Hepatocyte (in vitro differentiated cells): ENCODE measurements around the gene SPDYE6. TPM values are rescaled to one million over a fixed set of nuclear protein-coding genes. Genes with fewer than 3 reads are reported as not detected.

Experiments used
- DNase-seq: peaks from one replicate; pipeline ENCODE4 v3.0.0-alpha.2; 2016; ENCODE audit warnings: low spot score
- H2AFZ ChIP-seq: fragments of 200-600 bp; sonication (generic); 2 replicates; pipeline ENCODE4 v1.6.0; 2016; ENCODE audit warnings: antibody characterized with exemption, mild to moderate bottlenecking
- H3K27ac ChIP-seq: fragments of 200-600 bp; sonication (generic); 2 replicates; pipeline ENCODE4 v1.5.1; 2016; ENCODE audit warnings: mild to moderate bottlenecking
- H3K27me3 ChIP-seq: fragments of 200-600 bp; sonication (generic); 2 replicates; pipeline ENCODE4 v1.6.1; 2016
- H3K36me3 ChIP-seq: fragments of 200-600 bp; sonication (generic); replicated peaks from 2 replicates; pipeline ENCODE4 v1.5.1; 2016; ENCODE audit warnings: low read depth; ENCODE audit not compliant: insufficient read depth
- H3K4me1 ChIP-seq: fragments of 200-600 bp; sonication (generic); 2 replicates; pipeline ENCODE4 v1.5.1; 2016; ENCODE audit warnings: mild to moderate bottlenecking, moderate library complexity; ENCODE audit not compliant: insufficient read depth
- H3K4me2 ChIP-seq: fragments of 200-600 bp; sonication (generic); 2 replicates; pipeline ENCODE4 v1.6.0; 2016
- H3K4me3 ChIP-seq: fragments of 200-600 bp; sonication (generic); 2 replicates; pipeline ENCODE4 v1.5.1; 2016; ENCODE audit warnings: mild to moderate bottlenecking
- H3K79me2 ChIP-seq: fragments of 200-600 bp; sonication (generic); 2 replicates; pipeline ENCODE4 v1.6.0; 2017; ENCODE audit warnings: mild to moderate bottlenecking
- H3K9me2 ChIP-seq: fragments of 200-600 bp; sonication (generic); replicated peaks from 2 replicates; pipeline ENCODE4 v1.6.0; 2017; ENCODE audit warnings: mild to moderate bottlenecking; ENCODE audit not compliant: insufficient read depth
- H3K9me3 ChIP-seq: fragments of 200-600 bp; sonication (generic); 2 replicates; pipeline ENCODE4 v1.5.1; 2016; ENCODE audit warnings: low read depth, mild to moderate bottlenecking
- H4K20me1 ChIP-seq: fragments of 200-600 bp; sonication (generic); 2 replicates; pipeline ENCODE4 v1.6.0; 2016; ENCODE audit warnings: mild to moderate bottlenecking; ENCODE audit not compliant: insufficient read depth, poor library complexity, severe bottlenecking
- CTCF ChIP-seq: fragments of 200-600 bp; sonication (generic); IDR thresholded peaks from 2 replicates; pipeline ENCODE4 v1.5.1; 2016; ENCODE audit warnings: antibody characterized with exemption, mild to moderate bottlenecking; ENCODE audit not compliant: poor library complexity
- EZH2 ChIP-seq: fragments of 200-600 bp; sonication (generic); IDR thresholded peaks from 2 replicates; pipeline ENCODE4 v1.6.1; 2016; ENCODE audit warnings: antibody characterized with exemption, mild to moderate bottlenecking, borderline replicate concordance
- EZH2phosphoT487 ChIP-seq: fragments of 200-600 bp; sonication (generic); IDR thresholded peaks from one replicate; pipeline ENCODE4 v1.6.1; 2018; ENCODE audit warnings: antibody characterized with exemption, mild to moderate bottlenecking, low read depth, moderate library complexity; ENCODE audit not compliant: unreplicated experiment, severe bottlenecking
- WGBS: methylation state at CpG from one replicate; pipeline ENCODE4 v1.1.6; 2016; ENCODE audit warnings: low lambda C conversion rate; ENCODE audit errors: missing lambda C conversion rate; 5-methylcytosine and 5-hydroxymethylcytosine counted together
- polyA plus RNA-seq: library from polyadenylated mRNA; unstranded; fragments of >200 nt; fragmentation: Nextera tagmentation; extraction: Ambion mirVana; gene quantifications from 2 replicates; pipeline ENCODE4 v1.2.1, GENCODE V29; 2016
- total RNA-seq: library from RNA; depleted of rRNA; stranded (reverse); fragments of >200 nt; gene quantifications from 2 replicates; pipeline ENCODE4 v1.2.3, GENCODE V29; 2014

SPDYE6 gene
- total and polyA plus RNA-seq, 2 experiments from 2014 or later: 0.68 TPM; not detected in 1

- DNase-seq: no peak
- 83% methylated on average over 7 of the region's 7 CpGs for WGBS
- H4K20me1 ChIP-seq: no peaks in the 10 kb centered on the region
These were observed 37.7 kb downstream of the SPDYE6 start for GRCh38 chr7:102318482-102318971.

GRCh38 chr7:102317231-102318059 lies 38.8 kb downstream of the SPDYE6 start:
- Histone ChIP-seq H3K9me3 (no peaks in the 10 kb centered on the region), H3K27ac (no peak overlapping the region), H3K4me3 (no peak overlapping the region), H4K20me1 (no peaks in the 10 kb centered on the region), H3K4me2 (no peak overlapping the region), H3K79me2 (no peaks in the 10 kb centered on the region), H2AFZ (no peak overlapping the region), H3K36me3 (no peaks in the 10 kb centered on the region), H3K4me1 (no peaks in the 10 kb centered on the region), H3K27me3 (no peaks in the 10 kb centered on the region), H3K9me2 (no peaks in the 10 kb centered on the region)
- DNase-seq: no peak
- TF ChIP-seq EZH2phosphoT487: no peak
- no peak for TF ChIP-seq CTCF
- no peak for TF ChIP-seq EZH2
- 86% methylated on average over 22 of the region's 24 CpGs for WGBS

More at GRCh38 chr7:102318482-102318971, 37.7 kb downstream of the SPDYE6 start:
- Histone ChIP-seq H3K9me2 (no peaks in the 10 kb centered on the region), H3K9me3 (no peaks in the 10 kb centered on the region), H3K4me3 (no peak overlapping the region), H2AFZ (no peak overlapping the region), H3K79me2 (no peaks in the 10 kb centered on the region), H3K36me3 (no peaks in the 10 kb centered on the region), H3K4me1 (no peaks in the 10 kb centered on the region), H3K4me2 (no peak overlapping the region), H3K27me3 (no peaks in the 10 kb centered on the region), H3K27ac (no peak overlapping the region)
- no peak for TF ChIP-seq EZH2

- no peak for DNase-seq
- Histone ChIP-seq H3K27me3 (no peaks in the 10 kb centered on the region), H3K27ac (no peak overlapping the region), H3K36me3 (no peaks in the 10 kb centered on the region), H3K4me3 (no peak overlapping the region), H3K79me2 (no peaks in the 10 kb centered on the region), H3K4me1 (no peaks in the 10 kb centered on the region), H3K9me2 (no peaks in the 10 kb centered on the region), H4K20me1 (no peaks in the 10 kb centered on the region), H2AFZ (no peak overlapping the region), H3K4me2 (no peak overlapping the region), H3K9me3 (no peaks in the 10 kb centered on the region)
- WGBS: 95% methylated on average over 19 of the region's 22 CpGs
- TF ChIP-seq EZH2: no peak
- no peak for TF ChIP-seq EZH2phosphoT487
- TF ChIP-seq CTCF: no peak
These were observed 42.1 kb downstream of the SPDYE6 start for GRCh38 chr7:102313997-102314780.

- 97% methylated on average over 2 of the region's 2 CpGs for WGBS
- Histone ChIP-seq H3K27ac (no peak overlapping the region), H3K9me2 (no peaks in the 10 kb centered on the region), H3K36me3 (no peaks in the 10 kb centered on the region), H3K4me2 (no peak overlapping the region), H3K27me3 (no peaks in the 10 kb centered on the region), H3K4me3 (no peak overlapping the region), H2AFZ (no peak overlapping the region), H3K4me1 (peaks cover 3% of the 10 kb centered on the region), H4K20me1 (no peaks in the 10 kb centered on the region), H3K79me2 (no peaks in the 10 kb centered on the region), H3K9me3 (no peaks in the 10 kb centered on the region)
- no peak for DNase-seq
- TF ChIP-seq CTCF (no peak), EZH2phosphoT487 (no peak), EZH2 (no peak)
These were observed 43.9 kb downstream of the SPDYE6 start for GRCh38 chr7:102312317-102312716.
